WTC11 (cell line): ENCODE results near the gene GLRX. TPM values are rescaled to one million over a fixed set of nuclear protein-coding genes. Genes with fewer than 3 reads are reported as not detected.

ENCODE experiments used
- ATAC-seq: fragments of 200-7000 bp; cut with Tn5 transposase; 2 replicates; pipeline ENCODE4 v1.10.0; 2021; ENCODE audit warnings: mild to moderate bottlenecking, moderate library complexity
- CTCF ChIA-PET: fragments of 300-600 bp; sonication (Branson Sonifier 250); formaldehyde crosslinking; loops from one replicate; lab custom pipeline; 2021; ENCODE audit warnings: antibody characterized with exemption; lab: Charles Lee
- POLR2A ChIA-PET: fragments of 350-600 bp; sonication (Branson Sonifier 250); formaldehyde crosslinking; loops from one replicate; lab custom pipeline; 2021; ENCODE audit warnings: antibody characterized with exemption; lab: Charles Lee
- DNase-seq: peaks from one replicate; pipeline ENCODE4 v3.0.0; 2021; ENCODE audit warnings: low spot score
- H3K27ac Mint-ChIP-seq: 2 replicates; pipeline ENCODE4 v1.8.0; 2021; ENCODE audit warnings: mixed read lengths
- H3K27me3 Mint-ChIP-seq: 2 replicates; pipeline ENCODE4 v1.8.0; 2021; ENCODE audit warnings: low read depth, mild to moderate bottlenecking, moderate library complexity, mixed read lengths
- H3K36me3 Mint-ChIP-seq: 2 replicates; pipeline ENCODE4 v1.8.0; 2021; ENCODE audit warnings: mixed read lengths
- H3K4me1 Mint-ChIP-seq: 2 replicates; pipeline ENCODE4 v1.8.0; 2022; ENCODE audit warnings: mixed read lengths
- H3K4me3 Mint-ChIP-seq: 2 replicates; pipeline ENCODE4 v1.8.0; 2021; ENCODE audit warnings: mild to moderate bottlenecking, moderate library complexity, mixed read lengths
- H3K9me3 Mint-ChIP-seq: 2 replicates; pipeline ENCODE4 v1.8.0; 2021; ENCODE audit warnings: mixed read lengths
- CREB1 ChIP-seq: sonication (generic); formaldehyde crosslinking; IDR thresholded peaks from 2 replicates; pipeline ENCODE4 v1.8.0; 2023; ENCODE audit warnings: mild to moderate bottlenecking, missing genetic modification reagents
- GABPB1 ChIP-seq: sonication (generic); formaldehyde crosslinking; IDR thresholded peaks from 2 replicates; pipeline ENCODE4 v1.8.1; 2023; ENCODE audit warnings: mild to moderate bottlenecking, missing genetic modification reagents
- GRHL2 ChIP-seq: fragments of 250-450 bp; sonication (Bioruptor Pico); IDR thresholded peaks from 2 replicates; pipeline ENCODE4 v1.8.0; 2022; ENCODE audit warnings: mild to moderate bottlenecking, moderate library complexity; ENCODE audit not compliant: insufficient replicate concordance, severe bottlenecking
- HMGA2 ChIP-seq: fragments of 250-450 bp; sonication (Bioruptor Pico); IDR thresholded peaks from 2 replicates; pipeline ENCODE4 v1.4.0; 2021; ENCODE audit warnings: mild to moderate bottlenecking, moderate library complexity
- JAZF1 ChIP-seq: fragments of 250-450 bp; sonication (Bioruptor Pico); IDR thresholded peaks from 2 replicates; pipeline ENCODE4 v1.9.0; 2021; ENCODE audit warnings: moderate library complexity, mild to moderate bottlenecking, inconsistent platforms
- JUN ChIP-seq: sonication (generic); formaldehyde crosslinking; IDR thresholded peaks from 2 replicates; pipeline ENCODE4 v1.8.0; 2023; ENCODE audit warnings: mild to moderate bottlenecking, missing genetic modification reagents
- NFATC4 ChIP-seq: fragments of 250-450 bp; sonication (Bioruptor Pico); IDR thresholded peaks from 2 replicates; pipeline ENCODE4 v1.9.0; 2021; ENCODE audit warnings: mild to moderate bottlenecking
- NR2C2 ChIP-seq: sonication (generic); formaldehyde crosslinking; IDR thresholded peaks from 2 replicates; pipeline ENCODE4 v1.8.0; 2022; ENCODE audit warnings: mild to moderate bottlenecking, missing genetic modification reagents
- TP53 ChIP-seq: sonication (generic); formaldehyde crosslinking; IDR thresholded peaks from 2 replicates; pipeline ENCODE4 v1.8.1; 2023; ENCODE audit warnings: mild to moderate bottlenecking, missing genetic modification reagents
- ZNF317 ChIP-seq: sonication (generic); formaldehyde crosslinking; IDR thresholded peaks from 2 replicates; pipeline ENCODE4 v1.8.1; 2023; ENCODE audit warnings: low read depth, mild to moderate bottlenecking, moderate library complexity, missing genetic modification reagents, borderline replicate concordance
- ZNF423 ChIP-seq: fragments of 250-450 bp; sonication (Bioruptor Pico); IDR thresholded peaks from 2 replicates; pipeline ENCODE4 v2.1.2; 2022; ENCODE audit warnings: mild to moderate bottlenecking, moderate library complexity
- total RNA-seq: library from RNA; stranded (reverse); gene quantifications from 3 replicates; pipeline ENCODE4 v1.2.3, GENCODE V29; 2021
- TF ChIP-seq, protein P1 (sequence below): sonication (generic); formaldehyde crosslinking; IDR thresholded peaks from 2 replicates; pipeline ENCODE4 v1.8.1; 2023; ENCODE audit warnings: mild to moderate bottlenecking, moderate library complexity, missing genetic modification reagents
- TF ChIP-seq, protein P2 (sequence below): sonication (generic); formaldehyde crosslinking; IDR thresholded peaks from 2 replicates; pipeline ENCODE4 v1.8.0; 2022; ENCODE audit warnings: mild to moderate bottlenecking, missing genetic modification reagents
- TF ChIP-seq, protein P3 (sequence below): fragments of 200-600 bp; IDR thresholded peaks from 2 replicates; pipeline ENCODE4 v1.8.0; 2022; ENCODE audit warnings: antibody characterized with exemption
- TF ChIP-seq, protein P4 (sequence below): sonication (generic); formaldehyde crosslinking; conservative IDR thresholded peaks from 2 replicates; pipeline ENCODE4 v1.8.1; 2023; ENCODE audit warnings: mild to moderate bottlenecking, low read depth, missing genetic modification reagents, moderate library complexity
- TF ChIP-seq, protein P5 (sequence below): sonication (generic); formaldehyde crosslinking; IDR thresholded peaks from 2 replicates; pipeline ENCODE4 v1.8.1; 2023; ENCODE audit warnings: mild to moderate bottlenecking, missing genetic modification reagents, moderate library complexity
- TF ChIP-seq, protein P6 (sequence below): sonication (generic); formaldehyde crosslinking; IDR thresholded peaks from 2 replicates; pipeline ENCODE4 v1.8.0; 2023; ENCODE audit warnings: missing genetic modification reagents
- TF ChIP-seq, protein P7 (sequence below): sonication (generic); formaldehyde crosslinking; IDR thresholded peaks from 2 replicates; pipeline ENCODE4 v1.8.1; 2022; ENCODE audit warnings: mild to moderate bottlenecking, missing genetic modification reagents, moderate library complexity, borderline replicate concordance
- TF ChIP-seq, protein P8 (sequence below): sonication (generic); formaldehyde crosslinking; IDR thresholded peaks from 2 replicates; pipeline ENCODE4 v1.8.1; 2023; ENCODE audit warnings: mild to moderate bottlenecking, missing genetic modification reagents, moderate library complexity
- TF ChIP-seq, protein P9 (sequence below): sonication (generic); formaldehyde crosslinking; IDR thresholded peaks from 2 replicates; pipeline ENCODE4 v1.8.0; 2022; ENCODE audit warnings: mild to moderate bottlenecking, missing genetic modification reagents
- TF ChIP-seq, protein P10 (sequence below): sonication (generic); formaldehyde crosslinking; IDR thresholded peaks from 2 replicates; pipeline ENCODE4 v1.8.1; 2022; ENCODE audit warnings: missing genetic modification reagents, borderline replicate concordance

GLRX gene
- total RNA-seq, 1 experiment from 2014 or later, result 15.9 TPM

DNA sequence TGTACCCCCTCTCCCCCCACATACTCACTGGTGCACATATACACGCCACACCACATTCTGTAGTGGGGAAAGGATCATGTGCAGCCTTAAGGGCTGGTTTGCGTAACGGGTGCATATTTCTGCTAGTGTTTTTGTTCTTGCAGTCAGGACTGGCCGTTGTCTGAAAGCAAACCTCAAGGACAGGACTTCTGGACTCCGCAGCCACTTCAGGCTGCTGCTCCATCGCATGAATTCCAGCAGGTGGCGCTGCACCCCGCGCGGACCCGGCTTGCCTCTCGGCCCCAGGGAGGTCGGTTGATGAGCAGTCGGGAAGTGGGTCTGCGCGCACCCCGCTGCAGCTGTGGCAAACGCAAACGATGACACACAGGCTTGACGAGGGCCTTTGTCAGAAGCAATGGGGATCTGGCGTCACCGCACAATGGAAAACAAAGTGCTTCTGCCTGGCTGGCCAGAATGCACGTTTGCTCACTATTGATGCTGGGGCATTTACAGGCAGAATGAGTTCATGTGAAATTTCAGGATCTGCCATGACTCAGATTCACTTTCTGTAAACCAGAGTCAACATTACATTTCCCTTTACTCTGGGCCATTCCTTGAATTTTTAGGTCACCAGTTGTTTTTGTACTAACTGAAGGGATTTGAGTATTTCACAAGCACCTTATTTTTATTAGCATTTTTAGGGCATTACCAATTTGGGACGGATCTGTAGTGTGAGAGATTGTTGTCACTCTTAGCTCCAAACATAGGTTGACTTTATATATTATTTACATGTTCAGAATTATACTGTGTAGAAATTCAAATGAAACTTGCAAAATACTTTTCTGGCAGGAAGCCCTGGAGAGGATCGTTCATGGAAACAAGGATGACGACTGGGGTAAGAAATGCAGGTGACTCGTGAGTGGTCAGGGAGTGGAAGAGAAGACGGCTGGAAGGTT is 36.4 kb upstream of the GLRX start:
- H3K27ac Mint-ChIP-seq, result no peak overlapping the region
- peak overlapping the region; percentile 37 for H3K4me3 Mint-ChIP-seq
- ATAC-seq, result peak; percentile 95
- peak; percentile 89 for DNase-seq
- peaks cover 8% of the 10 kb centered on the region for H3K27me3 Mint-ChIP-seq
- CTCF ChIA-PET, result interaction anchor here (1.1 to 2.0 kb wide), 2 partner anchors 9 to 477 kb away, joined by 3 to 9 read pairs; no protein-coding TSS in a partner anchor
- peaks cover 31% of the 10 kb centered on the region for H3K4me1 Mint-ChIP-seq
- POLR2A ChIA-PET, result no interaction called here
- peaks cover 4% of the 10 kb centered on the region; the same call in 1 of the 2 replicates for H3K9me3 Mint-ChIP-seq
- no peaks in the 10 kb centered on the region for H3K36me3 Mint-ChIP-seq
- no peak for TF ChIP-seq JAZF1 (CRISPR knock-in tag)
- TF ChIP-seq, protein P1, sequence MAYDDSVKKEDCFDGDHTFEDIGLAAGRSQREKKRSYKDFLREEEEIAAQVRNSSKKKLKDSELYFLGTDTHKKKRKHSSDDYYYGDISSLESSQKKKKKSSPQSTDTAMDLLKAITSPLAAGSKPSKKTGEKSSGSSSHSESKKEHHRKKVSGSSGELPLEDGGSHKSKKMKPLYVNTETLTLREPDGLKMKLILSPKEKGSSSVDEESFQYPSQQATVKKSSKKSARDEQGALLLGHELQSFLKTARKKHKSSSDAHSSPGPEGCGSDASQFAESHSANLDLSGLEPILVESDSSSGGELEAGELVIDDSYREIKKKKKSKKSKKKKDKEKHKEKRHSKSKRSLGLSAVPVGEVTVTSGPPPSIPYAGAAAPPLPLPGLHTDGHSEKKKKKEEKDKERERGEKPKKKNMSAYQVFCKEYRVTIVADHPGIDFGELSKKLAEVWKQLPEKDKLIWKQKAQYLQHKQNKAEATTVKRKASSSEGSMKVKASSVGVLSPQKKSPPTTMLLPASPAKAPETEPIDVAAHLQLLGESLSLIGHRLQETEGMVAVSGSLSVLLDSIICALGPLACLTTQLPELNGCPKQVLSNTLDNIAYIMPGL, result 0 out of 2 replicates have a peak, but pooled peaks have one; percentile 49
- TF ChIP-seq NR2C2 (CRISPR knock-in tag), result no peak
- TF ChIP-seq, protein P2, sequence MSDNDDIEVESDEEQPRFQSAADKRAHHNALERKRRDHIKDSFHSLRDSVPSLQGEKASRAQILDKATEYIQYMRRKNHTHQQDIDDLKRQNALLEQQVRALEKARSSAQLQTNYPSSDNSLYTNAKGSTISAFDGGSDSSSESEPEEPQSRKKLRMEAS (CRISPR knock-in tag), result peak; percentile 24; the same call in 1 of the 2 replicates
- TF ChIP-seq, protein P3, sequence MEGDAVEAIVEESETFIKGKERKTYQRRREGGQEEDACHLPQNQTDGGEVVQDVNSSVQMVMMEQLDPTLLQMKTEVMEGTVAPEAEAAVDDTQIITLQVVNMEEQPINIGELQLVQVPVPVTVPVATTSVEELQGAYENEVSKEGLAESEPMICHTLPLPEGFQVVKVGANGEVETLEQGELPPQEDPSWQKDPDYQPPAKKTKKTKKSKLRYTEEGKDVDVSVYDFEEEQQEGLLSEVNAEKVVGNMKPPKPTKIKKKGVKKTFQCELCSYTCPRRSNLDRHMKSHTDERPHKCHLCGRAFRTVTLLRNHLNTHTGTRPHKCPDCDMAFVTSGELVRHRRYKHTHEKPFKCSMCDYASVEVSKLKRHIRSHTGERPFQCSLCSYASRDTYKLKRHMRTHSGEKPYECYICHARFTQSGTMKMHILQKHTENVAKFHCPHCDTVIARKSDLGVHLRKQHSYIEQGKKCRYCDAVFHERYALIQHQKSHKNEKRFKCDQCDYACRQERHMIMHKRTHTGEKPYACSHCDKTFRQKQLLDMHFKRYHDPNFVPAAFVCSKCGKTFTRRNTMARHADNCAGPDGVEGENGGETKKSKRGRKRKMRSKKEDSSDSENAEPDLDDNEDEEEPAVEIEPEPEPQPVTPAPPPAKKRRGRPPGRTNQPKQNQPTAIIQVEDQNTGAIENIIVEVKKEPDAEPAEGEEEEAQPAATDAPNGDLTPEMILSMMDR, result peak; percentile 96
- TF ChIP-seq, protein P4, sequence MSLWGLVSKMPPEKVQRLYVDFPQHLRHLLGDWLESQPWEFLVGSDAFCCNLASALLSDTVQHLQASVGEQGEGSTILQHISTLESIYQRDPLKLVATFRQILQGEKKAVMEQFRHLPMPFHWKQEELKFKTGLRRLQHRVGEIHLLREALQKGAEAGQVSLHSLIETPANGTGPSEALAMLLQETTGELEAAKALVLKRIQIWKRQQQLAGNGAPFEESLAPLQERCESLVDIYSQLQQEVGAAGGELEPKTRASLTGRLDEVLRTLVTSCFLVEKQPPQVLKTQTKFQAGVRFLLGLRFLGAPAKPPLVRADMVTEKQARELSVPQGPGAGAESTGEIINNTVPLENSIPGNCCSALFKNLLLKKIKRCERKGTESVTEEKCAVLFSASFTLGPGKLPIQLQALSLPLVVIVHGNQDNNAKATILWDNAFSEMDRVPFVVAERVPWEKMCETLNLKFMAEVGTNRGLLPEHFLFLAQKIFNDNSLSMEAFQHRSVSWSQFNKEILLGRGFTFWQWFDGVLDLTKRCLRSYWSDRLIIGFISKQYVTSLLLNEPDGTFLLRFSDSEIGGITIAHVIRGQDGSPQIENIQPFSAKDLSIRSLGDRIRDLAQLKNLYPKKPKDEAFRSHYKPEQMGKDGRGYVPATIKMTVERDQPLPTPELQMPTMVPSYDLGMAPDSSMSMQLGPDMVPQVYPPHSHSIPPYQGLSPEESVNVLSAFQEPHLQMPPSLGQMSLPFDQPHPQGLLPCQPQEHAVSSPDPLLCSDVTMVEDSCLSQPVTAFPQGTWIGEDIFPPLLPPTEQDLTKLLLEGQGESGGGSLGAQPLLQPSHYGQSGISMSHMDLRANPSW, result no peak
- TF ChIP-seq, protein P5, sequence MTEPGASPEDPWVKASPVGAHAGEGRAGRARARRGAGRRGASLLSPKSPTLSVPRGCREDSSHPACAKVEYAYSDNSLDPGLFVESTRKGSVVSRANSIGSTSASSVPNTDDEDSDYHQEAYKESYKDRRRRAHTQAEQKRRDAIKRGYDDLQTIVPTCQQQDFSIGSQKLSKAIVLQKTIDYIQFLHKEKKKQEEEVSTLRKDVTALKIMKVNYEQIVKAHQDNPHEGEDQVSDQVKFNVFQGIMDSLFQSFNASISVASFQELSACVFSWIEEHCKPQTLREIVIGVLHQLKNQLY (CRISPR knock-in tag), result no peak
- TF ChIP-seq, protein P6, sequence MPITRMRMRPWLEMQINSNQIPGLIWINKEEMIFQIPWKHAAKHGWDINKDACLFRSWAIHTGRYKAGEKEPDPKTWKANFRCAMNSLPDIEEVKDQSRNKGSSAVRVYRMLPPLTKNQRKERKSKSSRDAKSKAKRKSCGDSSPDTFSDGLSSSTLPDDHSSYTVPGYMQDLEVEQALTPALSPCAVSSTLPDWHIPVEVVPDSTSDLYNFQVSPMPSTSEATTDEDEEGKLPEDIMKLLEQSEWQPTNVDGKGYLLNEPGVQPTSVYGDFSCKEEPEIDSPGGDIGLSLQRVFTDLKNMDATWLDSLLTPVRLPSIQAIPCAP, result no peak
- TF ChIP-seq, protein P7, sequence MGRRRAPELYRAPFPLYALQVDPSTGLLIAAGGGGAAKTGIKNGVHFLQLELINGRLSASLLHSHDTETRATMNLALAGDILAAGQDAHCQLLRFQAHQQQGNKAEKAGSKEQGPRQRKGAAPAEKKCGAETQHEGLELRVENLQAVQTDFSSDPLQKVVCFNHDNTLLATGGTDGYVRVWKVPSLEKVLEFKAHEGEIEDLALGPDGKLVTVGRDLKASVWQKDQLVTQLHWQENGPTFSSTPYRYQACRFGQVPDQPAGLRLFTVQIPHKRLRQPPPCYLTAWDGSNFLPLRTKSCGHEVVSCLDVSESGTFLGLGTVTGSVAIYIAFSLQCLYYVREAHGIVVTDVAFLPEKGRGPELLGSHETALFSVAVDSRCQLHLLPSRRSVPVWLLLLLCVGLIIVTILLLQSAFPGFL (CRISPR knock-in tag), result no peak
- no peak for TF ChIP-seq CREB1 (CRISPR knock-in tag)
- no peak for TF ChIP-seq ZNF423 (CRISPR knock-in tag)
- no peak for TF ChIP-seq HMGA2 (CRISPR knock-in tag)
- no peak for TF ChIP-seq NFATC4 (CRISPR knock-in tag)
- peak; percentile 69 for TF ChIP-seq GABPB1 (CRISPR knock-in tag)
- TF ChIP-seq ZNF317 (CRISPR knock-in tag), result peak; percentile 77
- TF ChIP-seq TP53, result no peak
- no peak for TF ChIP-seq JUN
- TF ChIP-seq, protein P8, sequence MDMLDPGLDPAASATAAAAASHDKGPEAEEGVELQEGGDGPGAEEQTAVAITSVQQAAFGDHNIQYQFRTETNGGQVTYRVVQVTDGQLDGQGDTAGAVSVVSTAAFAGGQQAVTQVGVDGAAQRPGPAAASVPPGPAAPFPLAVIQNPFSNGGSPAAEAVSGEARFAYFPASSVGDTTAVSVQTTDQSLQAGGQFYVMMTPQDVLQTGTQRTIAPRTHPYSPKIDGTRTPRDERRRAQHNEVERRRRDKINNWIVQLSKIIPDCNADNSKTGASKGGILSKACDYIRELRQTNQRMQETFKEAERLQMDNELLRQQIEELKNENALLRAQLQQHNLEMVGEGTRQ (CRISPR knock-in tag), result no peak
- TF ChIP-seq, protein P9, sequence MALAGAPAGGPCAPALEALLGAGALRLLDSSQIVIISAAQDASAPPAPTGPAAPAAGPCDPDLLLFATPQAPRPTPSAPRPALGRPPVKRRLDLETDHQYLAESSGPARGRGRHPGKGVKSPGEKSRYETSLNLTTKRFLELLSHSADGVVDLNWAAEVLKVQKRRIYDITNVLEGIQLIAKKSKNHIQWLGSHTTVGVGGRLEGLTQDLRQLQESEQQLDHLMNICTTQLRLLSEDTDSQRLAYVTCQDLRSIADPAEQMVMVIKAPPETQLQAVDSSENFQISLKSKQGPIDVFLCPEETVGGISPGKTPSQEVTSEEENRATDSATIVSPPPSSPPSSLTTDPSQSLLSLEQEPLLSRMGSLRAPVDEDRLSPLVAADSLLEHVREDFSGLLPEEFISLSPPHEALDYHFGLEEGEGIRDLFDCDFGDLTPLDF (CRISPR knock-in tag), result no peak
- no peak for TF ChIP-seq GRHL2 (CRISPR knock-in tag)
- TF ChIP-seq, protein P10, sequence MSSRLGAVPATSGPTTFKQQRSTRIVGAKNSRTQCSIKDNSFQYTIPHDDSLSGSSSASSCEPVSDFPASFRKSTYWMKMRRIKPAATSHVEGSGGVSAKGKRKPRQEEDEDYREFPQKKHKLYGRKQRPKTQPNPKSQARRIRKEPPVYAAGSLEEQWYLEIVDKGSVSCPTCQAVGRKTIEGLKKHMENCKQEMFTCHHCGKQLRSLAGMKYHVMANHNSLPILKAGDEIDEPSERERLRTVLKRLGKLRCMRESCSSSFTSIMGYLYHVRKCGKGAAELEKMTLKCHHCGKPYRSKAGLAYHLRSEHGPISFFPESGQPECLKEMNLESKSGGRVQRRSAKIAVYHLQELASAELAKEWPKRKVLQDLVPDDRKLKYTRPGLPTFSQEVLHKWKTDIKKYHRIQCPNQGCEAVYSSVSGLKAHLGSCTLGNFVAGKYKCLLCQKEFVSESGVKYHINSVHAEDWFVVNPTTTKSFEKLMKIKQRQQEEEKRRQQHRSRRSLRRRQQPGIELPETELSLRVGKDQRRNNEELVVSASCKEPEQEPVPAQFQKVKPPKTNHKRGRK (CRISPR knock-in tag), result no peak
